GM21529 (cell line): ENCODE results near the gene CA9.
"Not testable (repeated sequence)": the region's sequence is repeated elsewhere in the genome, so short reads cannot be mapped to it uniquely, and the experiment has no call there.

Experiments used
- ATAC-seq: cut with Tn5 transposase; IDR thresholded peaks from one replicate; pipeline ENCODE4 v1.9.1; 2021; ENCODE audit not compliant: unreplicated experiment

The CA9 gene

GRCh38 chr9:35673132-35674024 is at the start of gene CA9:
Gene CA9 (plus strand): TSS chr9:35673928. CDS start chr9:35673960, 32 bp downstream.
- no peak for ATAC-seq

GRCh38 chr9:35627575-35627974 is 46.2 kb upstream of the CA9 start:
- no peak for ATAC-seq

GRCh38 chr9:35628389-35628991 is 45.2 kb upstream of the CA9 start:
- no peak for ATAC-seq

- ATAC-seq = no peak
These were observed 44.1 kb upstream of the CA9 start for GRCh38 chr9:35629597-35629996.

- ATAC-seq = no peak
These were observed 38.0 kb upstream of the CA9 start for GRCh38 chr9:35635730-35636129.

GRCh38 chr9:35636135-35636876 is 37.4 kb upstream of the CA9 start:
- ATAC-seq = no peak

GRCh38 chr9:35636877-35637246 is 36.9 kb upstream of the CA9 start:
- not testable (repeated sequence) for ATAC-seq

GRCh38 chr9:35637427-35637955 is 36.2 kb upstream of the CA9 start:
- ATAC-seq = not testable (repeated sequence)

- ATAC-seq = not testable (repeated sequence)
These were observed 35.0 kb upstream of the CA9 start for GRCh38 chr9:35638751-35639150.

GRCh38 chr9:35639225-35639624 is 34.5 kb upstream of the CA9 start:
- not testable (repeated sequence) for ATAC-seq

GRCh38 chr9:35639631-35640030 is 34.1 kb upstream of the CA9 start:
- ATAC-seq = no peak

GRCh38 chr9:35640431-35640830 is 33.3 kb upstream of the CA9 start:
- not testable (repeated sequence) for ATAC-seq

GRCh38 chr9:35641478-35641877 is 32.2 kb upstream of the CA9 start:
- not testable (repeated sequence) for ATAC-seq

GRCh38 chr9:35643046-35643445 is 30.7 kb upstream of the CA9 start:
- ATAC-seq = no peak

- not testable (repeated sequence) for ATAC-seq
These were observed 28.0 kb upstream of the CA9 start for GRCh38 chr9:35645736-35646135.

GRCh38 chr9:35646153-35646532 is 27.6 kb upstream of the CA9 start:
- ATAC-seq = no peak

- ATAC-seq = peak; percentile 77
These were observed 27.0 kb upstream of the CA9 start for GRCh38 chr9:35646533-35647265.

- no peak for ATAC-seq
These were observed 24.0 kb upstream of the CA9 start for GRCh38 chr9:35649431-35650340.

- no peak for ATAC-seq
These were observed 23.2 kb upstream of the CA9 start, which contains the start of gene SIT1 for GRCh38 chr9:35650341-35651158. Gene SIT1 (minus strand): TSS chr9:35650931. CDS start chr9:35650853, 78 bp downstream.
